Fibroblast of villous mesenchyme (primary cell): Measurements from ENCODE around the gene SLC39A11. TPM values are rescaled to one million over a fixed set of nuclear protein-coding genes. Genes with fewer than 3 reads are reported as not detected.

Experiments
- DNase-seq: peaks from one replicate; pipeline ENCODE4 v3.0.0-alpha.2; 2010; ENCODE audit warnings: low read depth
- H3K4me3 ChIP-seq: 2 replicates; pipeline ENCODE4 v1.5.1; 2011; ENCODE audit warnings: low read depth, mild to moderate bottlenecking, low read length
- total RNA-seq: library from RNA; depleted of rRNA; stranded (reverse); fragments of >200 nt; gene quantifications from 2 replicates; pipeline ENCODE4 v1.2.3, GENCODE V29; 2012
- TF ChIP-seq, protein P1 (sequence below): IDR thresholded peaks from 2 replicates; pipeline ENCODE4 v1.5.1; 2012; ENCODE audit warnings: low read depth, mild to moderate bottlenecking, low read length; ENCODE audit not compliant: insufficient read depth

Gene SLC39A11
- total RNA-seq, 1 donor: 16.0 TPM

DNA sequence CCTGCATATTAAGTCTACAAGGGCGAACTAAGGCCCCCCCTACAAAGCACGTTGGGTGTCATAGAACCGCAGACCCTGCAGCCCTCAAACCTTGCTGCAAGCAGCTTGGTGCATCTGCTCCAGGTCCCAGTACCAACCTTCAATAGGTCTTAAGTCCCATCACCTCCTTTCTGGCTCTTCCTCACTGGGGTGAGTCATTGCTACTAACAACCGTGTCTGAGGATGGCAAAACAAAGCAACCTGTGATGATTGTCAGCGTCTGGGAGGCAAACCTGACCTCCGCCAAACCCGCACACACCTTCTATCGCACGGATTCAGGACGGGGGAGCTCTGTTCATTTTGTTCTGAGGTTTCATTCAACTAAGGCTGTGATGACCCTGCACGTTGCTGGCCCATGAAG is 138.9 kb downstream of the SLC39A11 start:
- no peak for DNase-seq
- TF ChIP-seq, protein P1, sequence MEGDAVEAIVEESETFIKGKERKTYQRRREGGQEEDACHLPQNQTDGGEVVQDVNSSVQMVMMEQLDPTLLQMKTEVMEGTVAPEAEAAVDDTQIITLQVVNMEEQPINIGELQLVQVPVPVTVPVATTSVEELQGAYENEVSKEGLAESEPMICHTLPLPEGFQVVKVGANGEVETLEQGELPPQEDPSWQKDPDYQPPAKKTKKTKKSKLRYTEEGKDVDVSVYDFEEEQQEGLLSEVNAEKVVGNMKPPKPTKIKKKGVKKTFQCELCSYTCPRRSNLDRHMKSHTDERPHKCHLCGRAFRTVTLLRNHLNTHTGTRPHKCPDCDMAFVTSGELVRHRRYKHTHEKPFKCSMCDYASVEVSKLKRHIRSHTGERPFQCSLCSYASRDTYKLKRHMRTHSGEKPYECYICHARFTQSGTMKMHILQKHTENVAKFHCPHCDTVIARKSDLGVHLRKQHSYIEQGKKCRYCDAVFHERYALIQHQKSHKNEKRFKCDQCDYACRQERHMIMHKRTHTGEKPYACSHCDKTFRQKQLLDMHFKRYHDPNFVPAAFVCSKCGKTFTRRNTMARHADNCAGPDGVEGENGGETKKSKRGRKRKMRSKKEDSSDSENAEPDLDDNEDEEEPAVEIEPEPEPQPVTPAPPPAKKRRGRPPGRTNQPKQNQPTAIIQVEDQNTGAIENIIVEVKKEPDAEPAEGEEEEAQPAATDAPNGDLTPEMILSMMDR: no peak
- no peak overlapping the region for H3K4me3 ChIP-seq

DNA sequence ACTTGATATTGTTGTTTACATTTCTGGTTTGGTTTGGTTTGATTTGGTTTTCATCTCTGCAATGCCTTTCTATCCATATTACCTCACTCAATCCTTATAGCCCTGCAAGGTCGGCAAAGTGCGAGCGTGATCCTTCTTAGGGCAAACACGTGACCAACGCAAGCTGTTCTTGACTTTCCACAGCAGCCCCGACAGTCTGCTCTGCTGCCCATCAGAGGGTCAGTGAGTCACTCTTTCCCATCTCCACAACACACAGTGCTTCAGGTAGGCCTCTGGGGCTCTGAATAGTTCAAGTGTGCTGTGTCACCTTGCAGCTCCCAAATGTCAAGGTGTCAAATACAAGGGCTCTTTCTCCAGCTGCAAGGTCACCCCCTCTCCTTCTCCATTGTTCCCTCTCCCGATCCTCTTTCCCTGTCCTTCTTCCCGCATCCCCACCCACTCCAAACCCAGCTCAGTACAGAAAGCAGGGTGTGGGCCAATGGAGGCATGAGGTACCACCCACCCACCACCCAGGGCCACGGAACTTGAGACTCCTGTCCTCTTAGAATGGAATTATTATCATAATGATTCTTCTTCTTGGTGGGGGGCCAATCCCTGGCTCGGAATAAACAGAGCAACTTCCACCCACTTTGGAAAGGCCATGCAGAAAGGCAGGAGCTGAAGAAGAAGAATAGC is 139.7 kb downstream of the SLC39A11 start:
- H3K4me3 ChIP-seq: no peak overlapping the region
- DNase-seq: no peak
- TF ChIP-seq, protein P1: no peak

DNA sequence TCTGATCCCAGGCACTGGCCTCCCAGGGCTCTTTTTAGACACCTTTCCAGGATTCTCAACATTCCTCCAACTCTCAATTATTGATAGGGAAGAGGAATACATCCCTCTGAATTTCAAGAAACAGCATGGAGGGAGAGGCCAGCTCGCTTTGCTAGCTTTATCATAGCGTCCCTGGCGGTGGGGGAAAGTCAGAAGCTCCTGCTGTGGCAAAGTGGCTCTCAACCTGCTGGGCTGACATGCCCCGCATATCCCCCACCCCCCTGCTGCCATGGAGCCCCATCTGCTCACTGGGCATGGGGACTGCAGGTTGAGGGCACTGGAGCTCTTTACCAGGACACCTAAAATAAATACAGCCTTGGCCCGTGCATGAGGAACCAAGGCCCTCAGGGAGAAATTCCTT is 140.3 kb downstream of the SLC39A11 start:
- H3K4me3 ChIP-seq: no peak overlapping the region
- TF ChIP-seq, protein P1: no peak
- DNase-seq: no peak

DNA sequence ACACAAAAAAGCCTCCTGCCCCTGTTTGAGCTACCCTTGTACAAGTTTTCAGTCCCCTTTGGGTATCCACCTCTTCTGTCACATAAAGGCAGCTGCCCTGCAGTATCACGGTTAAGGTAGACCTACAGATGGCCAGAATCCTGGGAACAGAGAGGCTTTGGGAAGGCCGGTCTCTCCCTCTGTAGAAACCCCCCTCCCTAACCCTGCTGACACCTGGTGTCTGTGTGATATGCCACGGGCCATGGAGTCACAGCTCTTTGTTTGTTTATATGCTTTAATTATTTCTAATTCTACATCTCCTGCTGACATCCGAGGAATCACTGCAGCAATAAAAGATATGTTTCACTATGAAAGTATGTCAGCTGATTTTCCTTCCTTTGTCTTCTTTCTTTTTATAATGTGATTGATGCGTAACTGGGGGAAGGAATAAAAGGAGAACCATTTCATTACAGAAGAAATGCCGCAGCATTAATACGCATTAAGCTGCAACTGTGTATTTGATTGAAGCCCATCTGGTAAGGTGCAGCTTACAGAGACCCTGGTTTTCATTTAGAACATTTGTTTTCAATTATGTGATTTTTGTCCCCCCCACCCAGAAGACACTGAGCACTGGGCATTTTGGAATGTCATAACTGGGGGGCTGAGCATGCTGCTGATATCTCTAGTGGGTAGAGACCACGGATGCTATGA is 142.1 kb downstream of the SLC39A11 start:
- H3K4me3 ChIP-seq: no peak overlapping the region
- no peak for DNase-seq
- TF ChIP-seq, protein P1: no peak

DNA sequence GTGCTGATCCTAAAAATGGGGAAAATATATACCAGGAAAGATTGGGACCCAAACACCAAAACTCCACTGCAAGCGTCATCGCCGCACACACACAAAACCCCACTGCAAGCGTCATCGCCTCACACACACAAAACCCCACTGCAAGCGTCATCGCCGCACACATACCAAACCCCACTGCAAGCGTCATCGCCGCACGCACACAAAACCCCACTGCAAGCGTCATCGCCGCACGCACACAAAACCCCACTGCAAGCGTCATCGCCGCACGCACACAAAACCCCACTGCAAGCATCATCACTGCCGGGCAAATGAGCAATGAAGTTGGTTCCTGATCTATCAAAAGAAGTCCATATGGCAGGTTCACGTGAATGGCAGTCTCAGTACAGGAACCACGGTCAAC is 144.4 kb downstream of the SLC39A11 start:
- TF ChIP-seq, protein P1: no peak
- no peak for DNase-seq
- no peak overlapping the region for H3K4me3 ChIP-seq

DNA sequence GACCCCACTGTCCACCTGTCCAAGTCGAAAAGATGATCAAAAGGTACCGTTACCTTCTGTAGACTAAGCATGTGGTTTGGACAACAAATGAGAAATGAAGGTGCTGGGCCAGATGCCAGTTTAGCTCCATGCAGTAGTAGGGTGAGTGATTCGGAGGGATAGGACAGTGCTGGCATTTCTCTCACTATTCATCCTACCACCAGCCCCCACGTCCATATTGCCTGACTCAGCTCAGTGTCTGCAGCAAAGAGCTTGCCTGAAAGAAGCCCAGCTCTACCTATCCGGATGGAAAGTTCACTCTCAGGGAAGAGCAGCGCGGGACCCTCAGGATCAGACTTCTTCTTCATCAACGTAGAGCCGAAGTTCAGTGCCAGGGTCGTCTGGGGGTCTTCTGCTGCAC is 145.0 kb downstream of the SLC39A11 start:
- no peak for DNase-seq
- TF ChIP-seq, protein P1: no peak
- H3K4me3 ChIP-seq: no peak overlapping the region

DNA sequence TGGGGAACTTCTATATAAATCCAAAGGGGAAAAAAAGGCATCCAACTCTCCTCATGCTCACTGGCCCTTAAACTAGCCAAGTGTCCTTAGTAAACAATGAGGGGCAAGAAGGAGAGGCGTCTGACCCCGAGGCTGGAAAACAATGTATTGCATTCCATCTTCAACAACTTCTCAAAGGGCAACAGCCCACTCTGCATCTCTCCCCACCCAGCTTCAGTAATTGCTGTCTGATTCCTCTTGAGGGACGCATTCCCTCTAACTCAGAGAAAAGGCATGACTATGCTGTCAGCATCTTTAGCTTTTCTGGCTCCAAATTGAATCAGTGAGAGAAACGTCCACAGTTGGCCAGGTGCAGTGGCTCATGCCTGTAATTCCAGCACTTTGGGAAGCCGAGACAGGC is 145.8 kb downstream of the SLC39A11 start:
- no peak overlapping the region for H3K4me3 ChIP-seq
- TF ChIP-seq, protein P1: no peak
- no peak for DNase-seq
